K562 (cell line): ENCODE data around the gene OGDH.

Experiments used
- ETV5 ChIP-seq: sonication (generic); formaldehyde crosslinking; IDR thresholded peaks from 2 replicates; pipeline ENCODE4 v1.4.0; 2020; ENCODE audit warnings: low read depth, mild to moderate bottlenecking, missing genetic modification reagents
- HDGF ChIP-seq: fragments of 450-650 bp; IDR thresholded peaks from 2 replicates; pipeline ENCODE4 v1.6.1; 2016
- XRCC3 ChIP-seq: fragments of 450-650 bp; IDR thresholded peaks from 2 replicates; pipeline ENCODE4 v1.6.1; 2017; ENCODE audit warnings: mild to moderate bottlenecking, moderate library complexity
- ZNF507 ChIP-seq: conservative IDR thresholded peaks from 2 replicates; pipeline ENCODE4 v1.6.1; 2017; ENCODE audit warnings: missing genetic modification characterization, missing compliant biosample characterization
- TF ChIP-seq, protein P1 (sequence below): fragments of 450-650 bp; IDR thresholded peaks from 2 replicates; pipeline ENCODE4 v1.6.1; 2017; ENCODE audit warnings: antibody characterized with exemption, mild to moderate bottlenecking

DNA sequence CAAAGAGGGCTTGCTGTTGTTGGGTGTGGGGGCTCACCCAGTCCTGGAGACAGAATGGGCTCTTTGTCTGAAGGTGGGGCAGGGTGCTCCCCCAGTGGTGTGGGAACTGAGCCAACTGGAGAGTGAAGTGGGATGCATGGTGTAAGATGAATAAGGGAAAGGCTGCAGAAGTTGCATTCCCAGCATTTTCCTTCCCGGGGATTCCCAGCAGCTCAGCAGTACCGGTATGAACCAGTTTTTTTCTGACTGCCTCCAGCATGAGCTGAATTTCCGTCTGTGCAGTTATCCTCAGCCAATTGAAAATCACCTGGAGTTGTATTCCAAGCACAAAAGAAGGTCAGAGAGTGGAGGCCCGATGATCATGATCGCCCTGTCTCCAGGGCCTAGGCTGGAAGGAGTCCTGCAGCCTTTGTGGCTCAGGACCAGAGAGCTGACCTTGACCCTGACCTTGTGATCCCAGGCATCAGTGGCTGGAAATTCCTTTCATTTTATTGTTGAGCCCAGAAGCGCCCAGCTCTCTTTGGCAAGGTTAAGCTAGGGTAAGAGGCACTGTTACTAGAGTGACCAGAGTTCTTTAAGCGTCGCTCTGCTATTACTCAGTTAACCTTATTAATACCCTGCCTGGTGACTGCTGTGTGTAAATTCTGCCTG is 33.4 kb downstream of the OGDH start:
- TF ChIP-seq ETV5 (CRISPR knock-in tag): no peak
- no peak for TF ChIP-seq ZNF507
- TF ChIP-seq HDGF: no peak
- no peak for TF ChIP-seq XRCC3
- TF ChIP-seq, protein P1, sequence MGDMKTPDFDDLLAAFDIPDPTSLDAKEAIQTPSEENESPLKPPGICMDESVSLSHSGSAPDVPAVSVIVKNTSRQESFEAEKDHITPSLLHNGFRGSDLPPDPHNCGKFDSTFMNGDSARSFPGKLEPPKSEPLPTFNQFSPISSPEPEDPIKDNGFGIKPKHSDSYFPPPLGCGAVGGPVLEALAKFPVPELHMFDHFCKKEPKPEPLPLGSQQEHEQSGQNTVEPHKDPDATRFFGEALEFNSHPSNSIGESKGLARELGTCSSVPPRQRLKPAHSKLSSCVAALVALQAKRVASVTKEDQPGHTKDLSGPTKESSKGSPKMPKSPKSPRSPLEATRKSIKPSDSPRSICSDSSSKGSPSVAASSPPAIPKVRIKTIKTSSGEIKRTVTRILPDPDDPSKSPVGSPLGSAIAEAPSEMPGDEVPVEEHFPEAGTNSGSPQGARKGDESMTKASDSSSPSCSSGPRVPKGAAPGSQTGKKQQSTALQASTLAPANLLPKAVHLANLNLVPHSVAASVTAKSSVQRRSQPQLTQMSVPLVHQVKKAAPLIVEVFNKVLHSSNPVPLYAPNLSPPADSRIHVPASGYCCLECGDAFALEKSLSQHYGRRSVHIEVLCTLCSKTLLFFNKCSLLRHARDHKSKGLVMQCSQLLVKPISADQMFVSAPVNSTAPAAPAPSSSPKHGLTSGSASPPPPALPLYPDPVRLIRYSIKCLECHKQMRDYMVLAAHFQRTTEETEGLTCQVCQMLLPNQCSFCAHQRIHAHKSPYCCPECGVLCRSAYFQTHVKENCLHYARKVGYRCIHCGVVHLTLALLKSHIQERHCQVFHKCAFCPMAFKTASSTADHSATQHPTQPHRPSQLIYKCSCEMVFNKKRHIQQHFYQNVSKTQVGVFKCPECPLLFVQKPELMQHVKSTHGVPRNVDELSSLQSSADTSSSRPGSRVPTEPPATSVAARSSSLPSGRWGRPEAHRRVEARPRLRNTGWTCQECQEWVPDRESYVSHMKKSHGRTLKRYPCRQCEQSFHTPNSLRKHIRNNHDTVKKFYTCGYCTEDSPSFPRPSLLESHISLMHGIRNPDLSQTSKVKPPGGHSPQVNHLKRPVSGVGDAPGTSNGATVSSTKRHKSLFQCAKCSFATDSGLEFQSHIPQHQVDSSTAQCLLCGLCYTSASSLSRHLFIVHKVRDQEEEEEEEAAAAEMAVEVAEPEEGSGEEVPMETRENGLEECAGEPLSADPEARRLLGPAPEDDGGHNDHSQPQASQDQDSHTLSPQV: no peak
